ENCODE data around the gene CATSPERD.

DNA sequence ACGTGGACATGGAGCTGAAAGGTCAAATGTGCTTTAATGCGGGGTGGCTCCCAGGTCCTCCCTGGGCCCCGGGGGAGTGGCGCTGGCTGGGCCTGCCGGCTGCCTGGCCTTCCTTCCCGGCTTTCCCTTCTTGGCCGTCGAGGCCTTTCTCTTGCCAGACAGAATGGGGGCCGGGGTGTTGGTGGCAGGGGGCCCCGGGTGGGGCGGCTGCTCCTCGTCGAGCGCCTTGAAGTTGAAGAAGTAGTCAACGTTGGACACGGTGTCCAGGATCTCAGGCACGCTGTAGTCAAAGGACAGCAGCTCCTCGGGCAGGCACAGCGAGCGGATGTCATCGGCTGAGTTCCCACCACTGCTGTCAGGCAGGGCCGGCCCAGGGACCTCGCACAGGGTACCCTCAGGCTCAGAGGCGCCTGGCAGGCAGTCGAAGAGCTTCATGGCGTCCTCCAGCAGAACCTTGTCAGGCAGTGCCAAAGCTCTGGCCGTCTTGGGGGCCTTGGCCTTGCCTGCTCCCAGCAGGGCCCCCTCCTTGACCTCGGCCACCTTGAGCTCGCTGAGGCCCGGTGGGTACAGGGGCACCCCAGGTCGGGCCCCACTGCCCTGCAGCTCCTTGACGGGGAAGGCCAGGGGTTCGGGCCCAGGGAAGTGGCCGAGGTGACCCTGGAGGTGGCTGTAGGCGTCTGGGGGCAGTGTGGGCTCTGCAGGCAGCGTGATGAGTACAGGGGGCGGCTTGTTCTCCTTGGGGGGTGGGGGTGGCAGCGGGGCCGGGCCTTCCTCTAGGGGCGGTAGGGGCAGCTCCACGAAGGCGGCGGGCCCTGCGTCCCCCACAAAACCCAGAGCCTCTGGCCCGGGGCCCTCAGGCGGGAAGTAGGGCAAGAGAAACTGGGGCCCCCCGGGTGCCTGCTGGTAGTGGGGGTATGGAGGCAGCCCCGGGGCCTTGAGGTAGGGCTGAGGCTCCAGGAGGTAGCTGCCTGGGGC, 62.8 kb downstream of the CATSPERD start:
- TF ChIP-seq, protein P1, sequence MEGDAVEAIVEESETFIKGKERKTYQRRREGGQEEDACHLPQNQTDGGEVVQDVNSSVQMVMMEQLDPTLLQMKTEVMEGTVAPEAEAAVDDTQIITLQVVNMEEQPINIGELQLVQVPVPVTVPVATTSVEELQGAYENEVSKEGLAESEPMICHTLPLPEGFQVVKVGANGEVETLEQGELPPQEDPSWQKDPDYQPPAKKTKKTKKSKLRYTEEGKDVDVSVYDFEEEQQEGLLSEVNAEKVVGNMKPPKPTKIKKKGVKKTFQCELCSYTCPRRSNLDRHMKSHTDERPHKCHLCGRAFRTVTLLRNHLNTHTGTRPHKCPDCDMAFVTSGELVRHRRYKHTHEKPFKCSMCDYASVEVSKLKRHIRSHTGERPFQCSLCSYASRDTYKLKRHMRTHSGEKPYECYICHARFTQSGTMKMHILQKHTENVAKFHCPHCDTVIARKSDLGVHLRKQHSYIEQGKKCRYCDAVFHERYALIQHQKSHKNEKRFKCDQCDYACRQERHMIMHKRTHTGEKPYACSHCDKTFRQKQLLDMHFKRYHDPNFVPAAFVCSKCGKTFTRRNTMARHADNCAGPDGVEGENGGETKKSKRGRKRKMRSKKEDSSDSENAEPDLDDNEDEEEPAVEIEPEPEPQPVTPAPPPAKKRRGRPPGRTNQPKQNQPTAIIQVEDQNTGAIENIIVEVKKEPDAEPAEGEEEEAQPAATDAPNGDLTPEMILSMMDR (IDR thresholded peaks at IDR 0.05) = no peak
- no peak for TF ChIP-seq EZH2 (IDR thresholded peaks at IDR 0.05)
- TF ChIP-seq EZH2phosphoT487 (IDR thresholded peaks at IDR 0.05) = no peak
